Activated naive CD4-positive, alpha-beta T cell treated with Interleukin-2 at 50 U/mL for 16 hours (primary cell): Measurements from ENCODE around the gene G6PC3.
A peak's percentile ranks its signal among the peaks of the same experiment; 100 is the strongest.
"Not testable (repeated sequence)": the region's sequence is repeated elsewhere in the genome, so short reads cannot be mapped to it uniquely, and the experiment has no call there.

Experiments used
- DNase-seq: peaks from one replicate; pipeline ENCODE4 v3.0.0-alpha.2; 2020

Gene G6PC3

GRCh38 chr17:44084921-44085320 is 14.4 kb downstream of the G6PC3 start:
- DNase-seq = no peak

GRCh38 chr17:44085908-44086307 is 15.4 kb downstream of the G6PC3 start:
- no peak for DNase-seq

GRCh38 chr17:44086364-44087311 is 16.1 kb downstream of the G6PC3 start:
- peak; percentile 76 for DNase-seq

- no peak for DNase-seq
Observed at GRCh38 chr17:44087319-44087718, 16.8 kb downstream of the G6PC3 start.

- DNase-seq = no peak
Observed at GRCh38 chr17:44088254-44088653, 17.7 kb downstream of the G6PC3 start.

- DNase-seq = no peak
Observed at GRCh38 chr17:44091200-44091997, 20.9 kb downstream of the G6PC3 start.

- no peak for DNase-seq
Observed at GRCh38 chr17:44092051-44092450, 21.5 kb downstream of the G6PC3 start.

- DNase-seq = no peak
Observed at GRCh38 chr17:44093231-44093900, 22.8 kb downstream of the G6PC3 start.

- DNase-seq = no peak
Observed at GRCh38 chr17:44094701-44095387, 24.3 kb downstream of the G6PC3 start.

- no peak for DNase-seq
Observed at GRCh38 chr17:44095388-44095646, 24.8 kb downstream of the G6PC3 start.

- no peak for DNase-seq
Observed at GRCh38 chr17:44095647-44096496, 25.3 kb downstream of the G6PC3 start.

- no peak for DNase-seq
Observed at GRCh38 chr17:44097110-44097958, 26.8 kb downstream of the G6PC3 start.

GRCh38 chr17:44101858-44102257 is 31.3 kb downstream of the G6PC3 start:
- not testable (repeated sequence) for DNase-seq

- no peak for DNase-seq
Observed at GRCh38 chr17:44102849-44103622, 32.5 kb downstream of the G6PC3 start.

GRCh38 chr17:44105483-44105882 is 34.9 kb downstream of the G6PC3 start:
- no peak for DNase-seq

GRCh38 chr17:44105941-44106340 is 35.4 kb downstream of the G6PC3 start:
- DNase-seq = no peak

GRCh38 chr17:44106801-44107200 is 36.3 kb downstream of the G6PC3 start:
- DNase-seq = no peak

GRCh38 chr17:44108440-44109311 is 38.1 kb downstream of the G6PC3 start:
- DNase-seq = no peak

GRCh38 chr17:44109312-44109630 is 38.7 kb downstream of the G6PC3 start:
- DNase-seq = no peak
